Endothelial cell of umbilical vein (primary cell): ENCODE measurements around the gene NTRK2.

Experiments
- CTCF ChIP-seq, 2 donors: IDR thresholded peaks; 1 replicate in 1 of 2; 2 replicates in 1 of 2; pipeline ENCODE4 v1.5.1; 2011; ENCODE audit warnings: low read length in 2 of 2, mild to moderate bottlenecking in 2 of 2, moderate library complexity in 2 of 2, control low read depth in 1 of 2, inconsistent platforms in 1 of 2, low read depth in 1 of 2; ENCODE audit not compliant: insufficient read depth in 1 of 2; ENCODE audit errors: extremely low read depth in 1 of 2
- POLR2AphosphoS5 ChIP-seq: IDR thresholded peaks from 2 replicates; pipeline ENCODE4 v1.6.1; 2012; ENCODE audit warnings: low read depth, mild to moderate bottlenecking, control low read depth, low read length, moderate library complexity; ENCODE audit not compliant: insufficient read depth

GRCh38 chr9:84751921-84752320, 82.4 kb downstream of the NTRK2 start:
- no peak for TF ChIP-seq POLR2AphosphoS5
- TF ChIP-seq CTCF (IDR thresholded peaks at IDR 0.05; ENCODE audit: extremely low read depth in 1 of 2, insufficient read depth in 1 of 2, low read depth in 1 of 2, low read length in 2 of 2): no peak
